ENCODE results near the gene CLASRP. TPM values are rescaled to one million over a fixed set of nuclear protein-coding genes. Genes with fewer than 3 reads are reported as not detected.

CLASRP gene
- polyA plus RNA-seq, 4 donors = 56.3 to 89.1 (median 73.0) TPM

GRCh38 chr19:45056831-45057230, 18.0 kb downstream of the CLASRP start:
- DNase-seq (ENCODE audit: low read depth in 4 of 4, low spot score in 2 of 4) = no peak

DNA sequence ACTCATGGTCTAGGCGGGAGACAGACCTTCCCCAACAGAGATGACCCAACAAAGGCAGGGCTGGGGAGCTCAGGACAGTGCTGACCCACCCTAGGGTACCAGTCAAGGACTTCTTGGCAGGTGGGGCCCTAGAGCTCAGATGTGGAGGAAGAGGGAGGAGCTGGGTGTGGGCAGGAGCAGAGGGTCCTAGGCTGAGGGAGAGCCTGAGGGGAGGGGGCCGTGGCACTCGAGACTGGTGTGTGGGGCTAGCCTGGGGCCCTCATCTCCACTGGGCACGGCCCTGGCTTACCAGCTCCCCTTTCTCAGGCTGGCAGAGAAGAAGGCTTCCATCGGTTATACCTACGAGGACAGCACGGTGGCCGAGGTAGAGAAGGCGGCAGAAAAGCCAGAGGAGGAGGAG, 18.6 kb downstream of the CLASRP start:
- DNase-seq (ENCODE audit: low read depth in 4 of 4, low spot score in 2 of 4) = no peak

DNA sequence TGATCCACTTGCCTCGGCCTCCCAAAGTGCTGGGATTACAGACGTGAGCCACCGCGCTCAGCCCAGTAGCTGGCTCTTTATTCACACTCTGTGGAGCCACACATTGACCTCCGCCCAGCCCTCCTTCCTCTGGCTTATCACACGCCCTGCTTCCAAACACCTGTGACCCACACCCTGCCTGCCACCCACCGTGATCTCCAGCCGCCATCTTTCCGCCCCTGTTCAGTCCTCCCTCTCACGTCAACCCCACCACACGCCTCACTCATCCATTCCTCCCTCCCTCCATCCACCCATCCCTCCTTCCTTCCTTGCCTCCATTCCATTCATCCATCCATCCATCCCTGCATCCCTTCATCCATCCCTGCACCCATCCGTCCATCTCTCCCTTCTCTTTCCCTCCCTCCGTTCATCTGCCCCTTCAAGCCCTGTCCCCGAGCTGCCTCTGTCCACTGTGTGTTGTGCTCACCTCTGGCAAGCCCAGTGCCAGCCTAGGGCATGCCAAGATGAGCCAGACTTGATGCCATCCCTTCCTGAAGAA, 19.8 kb downstream of the CLASRP start:
- DNase-seq (ENCODE audit: low read depth in 4 of 4, low spot score in 2 of 4) = no peak

GRCh38 chr19:45059258-45059965, 20.6 kb downstream of the CLASRP start:
- DNase-seq (ENCODE audit: low read depth in 4 of 4, low spot score in 2 of 4) = no peak

DNA sequence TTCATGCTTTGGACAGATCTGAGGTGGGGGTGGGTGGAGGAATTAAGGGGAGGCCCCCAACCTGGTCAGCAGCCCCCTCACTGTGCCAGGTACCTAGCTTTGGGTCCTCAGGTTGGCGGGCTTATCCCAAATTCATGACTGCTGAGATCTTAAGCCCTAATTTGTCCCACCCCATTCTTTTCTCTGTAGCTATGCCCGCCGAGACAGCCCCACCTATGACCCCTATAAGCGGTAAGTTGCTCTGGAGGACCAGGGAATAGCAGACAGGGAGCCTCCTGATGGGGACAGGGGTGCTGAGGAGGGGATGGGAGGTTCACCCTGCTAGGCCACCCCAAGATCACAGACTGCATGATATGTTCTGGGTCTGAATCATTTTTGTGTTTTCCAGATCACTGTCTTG, 23.1 kb downstream of the CLASRP start:
- DNase-seq (ENCODE audit: low read depth in 4 of 4, low spot score in 2 of 4) = no peak

DNA sequence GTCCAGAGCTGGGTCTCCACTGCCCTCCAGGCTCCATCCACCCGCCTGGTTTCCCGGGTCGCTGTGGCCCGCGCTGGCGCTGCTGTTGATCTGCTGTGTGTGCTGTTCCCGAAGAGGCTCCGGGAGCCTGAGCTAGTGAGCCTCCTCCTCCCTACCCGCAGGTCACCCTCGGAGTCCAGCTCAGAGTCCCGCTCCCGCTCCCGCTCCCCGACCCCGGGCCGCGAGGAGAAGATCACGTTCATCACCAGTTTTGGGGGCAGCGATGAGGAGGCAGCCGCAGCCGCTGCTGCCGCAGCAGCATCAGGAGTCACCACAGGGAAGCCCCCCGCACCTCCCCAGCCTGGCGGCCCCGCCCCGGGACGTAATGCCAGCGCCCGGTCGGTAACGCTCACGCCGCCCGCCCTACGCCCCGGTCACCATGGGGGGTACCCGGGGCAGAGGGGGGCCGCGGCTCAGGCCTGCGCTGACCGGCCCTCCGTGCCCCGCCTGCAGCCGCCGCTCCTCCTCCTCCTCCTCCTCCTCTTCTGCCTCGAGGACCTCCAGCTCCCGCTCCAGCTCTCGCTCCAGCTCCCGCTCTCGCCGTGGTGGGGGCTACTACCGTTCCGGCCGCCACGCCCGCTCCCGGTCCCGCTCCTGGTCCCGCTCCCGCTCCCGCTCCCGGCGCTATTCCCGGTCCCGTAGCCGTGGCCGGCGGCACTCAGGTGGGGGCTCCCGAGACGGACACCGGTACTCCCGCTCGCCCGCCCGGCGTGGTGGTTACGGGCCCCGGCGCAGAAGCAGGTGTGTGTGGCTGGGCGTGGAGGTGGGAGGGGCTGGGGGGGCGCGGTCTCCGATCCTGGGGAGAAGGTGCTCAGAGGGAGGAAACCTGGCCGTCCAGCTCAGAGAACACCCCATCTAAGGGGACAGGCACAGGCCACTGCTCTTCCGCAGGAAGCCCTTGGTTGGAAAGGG, 25.3 kb downstream of the CLASRP start:
- DNase-seq (ENCODE audit: low read depth in 4 of 4, low spot score in 2 of 4) = no peak

DNA sequence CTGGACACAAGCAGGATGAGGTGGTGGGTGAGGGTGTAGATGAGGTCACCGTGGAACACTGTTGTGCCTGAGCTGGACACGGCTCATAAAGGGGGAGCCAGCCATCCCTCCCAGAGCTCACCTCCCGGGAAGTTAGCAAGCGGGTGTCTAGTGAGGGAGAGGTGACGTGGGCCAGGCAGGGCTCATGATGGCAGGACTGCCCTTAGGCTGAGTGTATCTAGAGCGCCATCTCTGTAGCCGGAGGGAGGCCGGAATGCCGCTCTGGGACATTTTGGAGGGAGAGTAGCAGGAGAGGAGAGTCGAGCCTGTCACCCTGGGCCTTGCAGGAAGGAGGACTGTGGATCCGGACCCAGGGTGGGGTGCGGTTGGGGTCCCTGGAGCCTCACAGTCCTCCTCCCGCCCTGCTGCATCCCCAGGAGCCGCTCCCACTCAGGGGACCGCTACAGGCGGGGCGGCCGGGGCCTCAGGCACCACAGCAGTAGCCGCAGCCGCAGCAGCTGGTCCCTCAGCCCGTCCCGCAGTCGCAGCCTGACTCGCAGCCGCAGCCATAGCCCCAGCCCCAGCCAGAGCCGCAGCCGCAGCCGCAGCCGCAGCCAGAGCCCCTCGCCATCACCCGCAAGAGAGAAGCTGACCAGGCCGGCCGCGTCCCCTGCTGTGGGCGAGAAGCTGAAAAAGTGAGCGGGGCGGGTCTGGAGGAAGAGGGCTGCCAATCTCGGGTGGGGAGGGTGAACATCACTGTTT, 28.2 kb downstream of the CLASRP start:
- DNase-seq (ENCODE audit: low read depth in 4 of 4, low spot score in 2 of 4) = no peak

GRCh38 chr19:45068041-45068440, 29.2 kb downstream of the CLASRP start:
- DNase-seq (ENCODE audit: low read depth in 4 of 4, low spot score in 2 of 4) = no peak

- no peak for DNase-seq (ENCODE audit: low read depth in 4 of 4, low spot score in 2 of 4)
Measured at GRCh38 chr19:45069056-45069455, 30.2 kb downstream of the CLASRP start.

- DNase-seq (ENCODE audit: low read depth in 4 of 4, low spot score in 2 of 4) = no peak
Measured at GRCh38 chr19:45070214-45070613, 31.4 kb downstream of the CLASRP start.

DNA sequence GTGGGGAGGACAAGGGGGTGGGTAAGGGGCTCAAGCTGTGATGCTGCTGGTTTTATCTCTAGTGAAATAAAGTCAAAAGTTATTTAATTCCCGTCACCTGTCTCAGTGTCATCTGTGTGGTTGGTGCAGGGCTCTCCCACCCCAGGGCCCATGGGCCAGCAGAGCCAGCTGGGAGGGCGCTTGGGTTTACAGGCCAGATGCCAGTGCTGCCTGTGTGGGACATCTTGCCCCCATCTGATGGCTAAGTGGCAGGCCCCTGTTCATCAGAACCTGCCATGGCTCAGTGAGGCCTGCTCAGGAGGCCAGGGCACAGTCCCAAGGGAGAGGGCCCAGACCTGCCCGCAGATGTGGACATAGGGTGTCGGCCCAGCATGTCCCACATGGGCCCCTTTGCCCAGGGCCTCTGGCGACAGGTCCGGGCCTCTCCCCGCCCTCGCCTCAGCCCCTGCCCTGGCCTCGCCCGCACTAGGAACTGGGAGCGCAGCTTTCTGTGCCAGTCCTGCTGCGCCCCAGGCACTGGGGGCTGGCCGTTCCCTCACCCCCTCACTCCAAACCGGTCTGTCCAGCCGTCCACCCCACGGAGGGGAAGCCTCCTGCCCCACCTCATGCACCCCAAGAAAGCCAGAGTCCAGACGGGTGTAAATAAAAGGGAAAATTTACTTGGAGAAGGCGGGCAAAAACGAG, 32.2 kb downstream of the CLASRP start:
- DNase-seq (ENCODE audit: low read depth in 4 of 4, low spot score in 2 of 4) = no peak

- DNase-seq (ENCODE audit: low read depth in 4 of 4, low spot score in 2 of 4) = no peak
Measured at GRCh38 chr19:45071545-45071938, 32.7 kb downstream of the CLASRP start.

GRCh38 chr19:45071969-45072790, 33.3 kb downstream of the CLASRP start:
- no peak for DNase-seq (ENCODE audit: low read depth in 4 of 4, low spot score in 2 of 4)

DNA sequence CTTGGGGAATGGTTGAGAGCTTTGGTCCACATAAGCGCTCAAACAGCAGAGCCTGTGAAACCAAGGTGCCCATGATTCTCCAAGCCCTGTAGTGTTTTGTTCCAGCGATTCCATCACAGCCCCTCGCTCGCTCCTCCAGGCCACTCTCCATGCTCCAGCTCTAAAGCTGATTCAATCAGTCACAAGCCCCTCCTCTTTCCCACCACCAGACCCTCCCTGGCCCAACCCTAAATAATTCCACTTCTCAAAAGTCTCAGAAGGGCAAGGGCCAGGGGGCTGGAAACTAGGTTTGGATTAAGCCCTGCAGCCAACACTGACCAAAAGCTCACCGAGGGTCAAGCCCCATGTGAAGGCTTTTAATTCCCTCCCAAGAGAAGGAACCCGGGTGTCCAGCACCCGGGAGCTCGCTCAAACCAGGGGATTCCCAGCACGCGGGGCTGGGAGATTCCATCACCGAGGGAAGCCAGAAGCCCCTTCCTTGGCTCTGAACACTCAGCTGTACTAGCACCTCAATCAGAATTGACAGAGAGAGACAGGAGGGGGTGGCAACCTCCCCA, 36.0 kb downstream of the CLASRP start:
- no peak for DNase-seq (ENCODE audit: low read depth in 4 of 4, low spot score in 2 of 4)

DNA sequence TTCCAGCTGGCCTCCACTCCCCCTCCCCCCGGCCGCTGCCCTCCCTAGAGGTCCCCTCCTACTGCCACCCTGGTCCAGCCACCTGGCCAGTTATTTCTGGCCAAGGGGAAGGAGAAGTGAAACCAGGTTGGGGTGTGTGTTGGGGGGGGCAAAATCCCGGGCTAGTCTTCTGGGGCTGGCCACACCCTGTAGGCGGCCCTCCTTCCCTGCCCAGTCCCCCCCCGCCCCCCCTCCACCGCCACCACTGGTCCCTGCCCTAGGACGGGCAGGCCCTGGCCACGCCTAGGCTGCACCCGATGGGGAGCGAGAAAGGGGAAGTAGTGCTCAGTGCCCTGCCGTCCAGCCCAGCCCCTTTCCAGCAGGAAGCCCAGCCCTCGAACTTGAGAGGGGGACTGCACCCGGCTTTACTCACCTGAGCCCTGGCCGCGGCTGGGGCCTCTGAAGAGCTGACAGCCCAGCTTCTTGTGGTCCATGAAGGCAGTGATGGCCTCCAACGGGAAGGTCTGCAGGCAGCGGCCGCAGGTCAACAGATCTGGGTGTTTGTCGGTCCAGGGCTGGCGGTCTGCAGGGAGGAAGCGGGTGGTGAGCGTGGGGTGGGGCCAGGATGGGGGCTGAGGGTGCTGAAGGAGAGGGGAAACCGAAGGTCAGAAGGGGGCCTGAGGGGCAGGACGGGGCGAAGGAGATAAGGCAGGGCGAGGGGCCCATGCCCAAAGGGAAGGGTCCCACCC, 36.6 kb downstream of the CLASRP start:
- no peak for DNase-seq (ENCODE audit: low read depth in 4 of 4, low spot score in 2 of 4)

- DNase-seq (ENCODE audit: low read depth in 4 of 4, low spot score in 2 of 4) = no peak
Measured at GRCh38 chr19:45076029-45076850, 37.4 kb downstream of the CLASRP start, which contains the start of gene ZNF296. TSS of gene ZNF296 (minus strand) at chr19:45076478. CDS start at chr19:45076373, 105 bp downstream.

Measured in left renal cortex interstitium (tissue), 4 donors.